ENCODE data around the gene GEMIN4.

GEMIN4 gene

GRCh38 chr17:740240-741017 is 11.6 kb downstream of the GEMIN4 start:
- peak; percentile 18 for DNase-seq

DNA sequence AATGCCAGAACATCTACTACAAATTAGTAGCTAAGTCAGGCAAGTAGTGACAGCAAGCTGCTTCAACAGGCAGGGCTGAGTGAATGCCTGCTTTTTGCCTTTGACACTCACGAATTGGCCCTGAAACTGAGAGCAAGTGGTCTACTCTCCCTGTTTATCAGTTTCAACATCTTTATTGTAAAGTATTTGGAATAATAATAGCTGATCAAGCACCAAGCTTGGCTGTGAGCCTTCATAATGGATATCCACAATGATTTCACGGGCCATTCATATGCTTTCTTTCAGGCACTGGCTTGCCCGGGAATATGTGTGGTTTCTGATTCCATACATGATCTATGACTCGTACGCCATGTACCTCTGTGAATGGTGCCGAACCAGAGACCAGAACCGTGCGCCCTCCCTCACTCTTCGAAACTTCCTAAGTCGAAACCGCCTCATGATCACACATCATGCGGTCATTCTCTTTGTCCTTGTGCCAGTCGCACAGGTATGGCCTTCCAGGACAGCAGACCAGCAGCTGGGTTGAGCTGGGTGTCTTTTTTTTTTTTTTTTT is 14.4 kb downstream of the GEMIN4 start:
- no peak for DNase-seq

DNA sequence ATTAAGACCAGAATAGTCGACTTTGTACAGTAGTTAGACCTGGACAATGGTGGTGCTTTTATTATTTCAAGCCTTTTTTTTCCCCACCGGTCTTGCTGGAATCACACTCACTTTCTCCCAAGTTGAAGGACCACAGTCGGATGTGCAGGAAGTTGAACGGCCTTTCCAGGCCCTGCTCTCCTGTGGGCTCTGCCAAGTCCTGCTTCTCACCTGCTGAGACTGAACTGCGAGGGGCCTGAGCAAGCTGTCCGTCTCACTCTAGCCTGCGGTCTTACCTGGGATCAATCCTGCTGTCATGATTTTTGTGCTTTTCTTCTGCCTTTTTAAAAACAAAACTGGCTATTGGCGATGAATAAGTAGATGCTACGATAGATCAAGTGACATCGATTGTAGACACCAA is 18.3 kb downstream of the GEMIN4 start:
- DNase-seq = no peak

DNA sequence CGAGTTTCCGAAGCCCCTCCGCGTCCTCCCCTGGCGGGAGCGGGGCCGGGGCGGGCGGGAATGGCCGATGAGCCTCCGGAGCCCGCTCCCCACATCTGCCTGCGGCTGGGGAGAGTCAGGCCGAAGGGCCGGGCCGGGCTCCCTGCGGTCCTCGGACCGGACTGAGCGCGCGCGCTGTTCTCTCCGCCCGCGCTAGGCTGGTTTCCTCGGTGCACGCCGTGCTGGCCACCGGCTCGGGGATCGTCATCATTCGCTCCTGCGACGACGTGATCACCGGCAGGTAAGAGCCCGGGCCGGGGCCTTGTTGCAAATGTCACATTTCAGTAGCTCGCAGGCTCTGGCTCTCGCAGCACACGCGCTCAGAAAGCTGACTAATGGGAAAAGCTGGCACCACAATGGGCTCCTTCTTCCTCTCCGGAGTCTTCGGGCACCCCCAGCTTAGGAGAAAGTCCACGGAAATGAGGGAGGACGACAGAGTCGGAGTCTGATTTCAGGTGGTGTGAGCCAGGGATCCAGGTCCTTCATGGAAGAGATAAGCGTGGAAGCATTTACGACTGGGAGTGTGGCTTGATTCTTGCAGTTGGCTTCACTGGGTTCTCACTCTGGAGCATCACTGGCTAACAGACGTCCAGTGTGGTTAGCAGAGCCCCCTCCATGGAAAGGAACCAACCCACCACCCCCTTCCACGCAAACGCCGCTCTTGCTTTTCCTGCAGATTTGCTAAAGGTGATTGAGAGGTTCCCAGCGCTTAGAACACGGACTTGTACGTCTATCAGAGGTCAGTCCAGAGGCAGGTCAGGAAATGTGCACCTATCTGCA is 19.0 kb downstream of the GEMIN4 start:
- DNase-seq = peak; percentile 47

DNA sequence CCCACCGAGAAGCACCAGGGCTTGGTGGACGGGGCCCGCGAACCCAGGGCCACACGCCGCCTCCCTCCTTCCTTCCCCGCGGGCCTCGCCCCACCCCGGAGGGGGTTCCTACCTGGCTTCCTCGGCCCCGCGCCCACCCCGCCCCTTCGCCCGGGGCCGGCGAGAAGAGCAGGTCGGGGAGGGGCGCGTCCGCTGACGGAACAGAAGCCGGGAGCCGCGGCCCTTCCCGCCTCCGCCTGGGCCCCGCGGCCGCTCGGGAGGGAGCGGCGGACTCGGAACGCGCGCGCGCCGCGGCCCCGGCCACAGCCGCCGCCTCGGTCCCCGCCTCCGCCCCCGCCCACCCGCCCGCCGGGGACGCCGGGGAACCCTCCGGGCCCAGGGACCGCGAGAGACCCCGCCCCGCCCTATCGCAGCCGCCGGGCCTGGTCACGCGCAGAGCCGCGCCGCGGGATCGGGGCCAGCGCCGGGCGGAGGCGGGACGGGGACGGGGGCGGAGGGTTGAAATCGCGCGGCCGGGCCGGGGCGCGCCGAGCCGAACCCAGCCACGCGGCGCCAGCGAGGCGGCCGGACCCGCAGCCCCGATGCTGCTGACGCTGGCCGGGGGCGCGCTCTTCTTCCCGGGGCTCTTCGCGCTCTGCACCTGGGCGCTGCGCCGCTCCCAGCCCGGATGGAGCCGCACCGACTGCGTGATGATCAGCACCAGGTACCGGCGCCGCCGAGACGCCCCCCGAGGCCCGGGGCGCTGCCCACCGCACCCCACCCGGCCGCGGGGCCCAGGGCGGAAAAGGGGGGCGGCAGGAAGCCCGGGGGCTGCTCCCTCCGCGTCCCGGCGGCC is 19.8 kb downstream of the GEMIN4 start, which contains the start of gene TLCD3A:
Gene TLCD3A (plus strand): TSS at position 530 of the 835 bp plus-strand sequence. CDS start 52 bp downstream, at position 582.
- DNase-seq = peak; percentile 65

DNA sequence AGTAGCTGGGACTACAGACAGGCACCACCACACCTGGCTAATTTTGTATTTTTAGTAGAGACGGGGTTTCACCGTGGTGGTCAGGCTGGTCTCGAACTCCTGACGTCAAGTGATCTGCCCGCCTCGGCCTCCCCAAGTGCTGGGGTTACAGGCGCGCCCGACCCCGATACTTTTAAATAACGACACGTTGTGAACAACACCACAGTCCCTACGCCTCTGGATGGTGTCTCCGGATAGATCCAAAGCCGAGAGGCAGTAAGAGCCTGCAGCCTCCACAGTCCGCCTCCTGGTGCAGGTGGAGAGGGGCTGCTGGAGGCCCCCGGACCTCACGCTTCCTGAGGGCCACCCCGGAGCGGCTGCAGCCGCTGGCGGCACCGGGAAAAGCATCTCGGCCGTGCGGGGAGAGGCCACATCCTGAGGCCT is 20.4 kb downstream of the GEMIN4 start:
- DNase-seq = no peak

- DNase-seq = no peak
These were observed 23.2 kb downstream of the GEMIN4 start for GRCh38 chr17:728911-729310.

- DNase-seq = no peak
These were observed 25.7 kb downstream of the GEMIN4 start for GRCh38 chr17:726271-726919.

- no peak for DNase-seq
These were observed 26.3 kb downstream of the GEMIN4 start for GRCh38 chr17:725746-726145.

DNA sequence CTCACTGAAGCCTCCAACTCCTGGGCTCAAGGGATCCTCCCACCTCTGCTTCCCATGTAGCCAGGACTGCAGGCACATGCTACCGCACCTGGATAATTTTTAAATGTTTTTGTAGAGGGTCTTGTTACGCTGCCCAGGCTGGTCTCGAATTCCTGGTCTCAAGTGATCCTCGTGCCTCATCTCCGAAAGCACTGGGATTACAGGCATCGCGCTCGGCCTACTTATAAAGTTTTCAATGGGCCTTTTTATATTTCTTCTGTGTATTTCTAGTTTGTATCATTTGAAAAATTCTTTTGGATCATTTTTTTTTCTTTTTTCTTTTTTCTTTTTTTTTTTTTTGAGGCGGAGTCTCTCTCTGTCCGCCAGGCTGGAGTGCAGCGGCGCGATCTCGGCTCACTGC is 27.0 kb downstream of the GEMIN4 start:
- no peak for DNase-seq

GRCh38 chr17:721540-721937 is 30.5 kb downstream of the GEMIN4 start:
- no peak for DNase-seq

DNA sequence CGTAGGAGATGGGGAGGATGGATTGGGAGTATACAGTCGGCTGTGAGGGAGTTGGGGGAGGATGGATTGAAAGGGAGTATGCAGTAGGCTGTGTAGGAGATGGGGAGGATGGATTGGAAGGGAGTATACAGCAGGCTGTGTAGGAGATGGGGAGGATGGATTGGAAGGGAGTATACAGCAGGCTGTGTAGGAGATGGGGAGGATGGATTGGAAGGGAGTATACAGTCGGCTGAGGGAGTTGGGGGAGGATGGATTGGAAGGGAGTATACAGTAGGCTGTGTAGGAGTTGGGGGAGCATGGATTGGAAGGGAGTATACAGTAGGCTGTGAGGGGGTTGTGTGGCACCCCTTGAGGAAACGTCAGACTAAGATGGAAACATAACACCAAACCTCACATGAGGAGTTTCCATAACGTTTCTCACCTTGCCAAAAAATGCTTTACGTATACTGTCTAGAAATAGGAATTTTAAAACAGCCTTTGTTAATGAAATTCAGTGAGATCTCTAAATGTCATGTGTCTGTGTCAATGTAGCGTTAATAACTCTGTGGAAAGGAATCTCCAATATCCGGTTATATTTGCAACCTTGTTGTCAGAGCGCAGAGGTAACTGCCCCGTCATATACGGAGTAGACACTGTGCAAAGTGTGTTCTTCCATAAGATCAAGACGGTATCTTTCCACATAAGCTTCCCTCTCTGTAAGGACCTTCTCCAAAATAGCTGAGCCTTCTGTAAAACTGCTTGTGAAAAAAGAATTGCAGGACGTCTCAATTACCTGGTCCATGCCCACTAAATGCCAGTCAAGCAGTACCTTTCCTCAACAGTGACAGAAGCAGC is 31.1 kb downstream of the GEMIN4 start:
- DNase-seq = no peak

DNA sequence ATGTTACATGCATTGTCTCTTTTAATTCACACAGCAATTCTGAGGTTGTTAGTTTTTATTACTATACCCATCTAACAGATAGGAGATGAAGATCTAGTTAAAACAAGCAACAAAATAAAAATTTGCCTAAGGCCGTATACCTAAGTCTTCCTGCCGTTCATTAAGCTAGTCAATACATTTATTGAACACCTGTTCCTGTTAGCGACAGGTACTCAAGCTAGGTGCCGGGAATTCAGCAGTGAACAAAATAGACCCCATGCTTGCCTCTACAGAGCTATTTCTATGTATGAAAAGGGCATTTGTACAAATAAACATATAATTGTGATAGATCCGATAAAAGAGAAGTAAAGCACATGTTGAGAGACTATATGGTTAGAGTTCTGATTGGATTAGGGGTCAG is 34.0 kb downstream of the GEMIN4 start:
- no peak for DNase-seq

DNA sequence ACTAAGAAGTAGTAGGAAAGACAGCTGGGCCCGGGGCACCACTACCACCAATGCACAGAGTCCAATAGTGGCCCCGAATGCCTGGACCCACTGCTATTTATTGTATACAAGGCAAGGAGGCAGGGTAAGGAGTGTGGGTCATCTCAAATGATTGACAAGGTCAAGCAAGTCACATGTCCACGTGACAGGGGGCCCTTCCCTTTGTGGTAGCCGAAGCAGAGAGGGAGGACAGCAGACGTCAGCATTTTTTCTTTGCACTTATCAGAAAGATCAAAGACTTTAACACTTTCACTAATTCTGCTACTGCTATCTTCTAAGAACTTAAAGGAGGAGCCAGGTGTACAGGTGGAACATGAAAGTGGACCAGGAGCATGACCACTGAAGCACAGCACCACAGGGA is 43.9 kb downstream of the GEMIN4 start:
- DNase-seq = no peak

GRCh38 chr17:705863-706262 is 46.2 kb downstream of the GEMIN4 start:
- no peak for DNase-seq

DNA sequence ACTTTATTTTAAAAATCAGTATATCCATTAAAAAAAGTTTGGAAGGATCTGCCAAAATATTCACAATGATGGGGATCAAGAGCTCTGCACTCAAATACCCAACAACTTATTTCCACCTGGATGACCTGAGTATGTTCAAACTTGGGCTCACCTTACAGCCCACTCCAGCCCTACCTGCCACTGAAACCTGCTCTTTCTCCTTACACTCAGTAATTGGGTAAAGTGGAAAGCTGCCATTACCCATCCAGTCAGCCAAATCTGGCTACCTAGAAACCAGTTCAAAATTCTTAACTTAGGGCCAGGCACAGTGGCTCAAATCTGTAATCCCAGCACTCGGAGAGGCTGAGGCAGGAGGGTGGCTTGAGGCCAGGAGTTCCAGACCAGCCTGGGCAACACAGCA is 47.1 kb downstream of the GEMIN4 start:
- no peak for DNase-seq

DNA sequence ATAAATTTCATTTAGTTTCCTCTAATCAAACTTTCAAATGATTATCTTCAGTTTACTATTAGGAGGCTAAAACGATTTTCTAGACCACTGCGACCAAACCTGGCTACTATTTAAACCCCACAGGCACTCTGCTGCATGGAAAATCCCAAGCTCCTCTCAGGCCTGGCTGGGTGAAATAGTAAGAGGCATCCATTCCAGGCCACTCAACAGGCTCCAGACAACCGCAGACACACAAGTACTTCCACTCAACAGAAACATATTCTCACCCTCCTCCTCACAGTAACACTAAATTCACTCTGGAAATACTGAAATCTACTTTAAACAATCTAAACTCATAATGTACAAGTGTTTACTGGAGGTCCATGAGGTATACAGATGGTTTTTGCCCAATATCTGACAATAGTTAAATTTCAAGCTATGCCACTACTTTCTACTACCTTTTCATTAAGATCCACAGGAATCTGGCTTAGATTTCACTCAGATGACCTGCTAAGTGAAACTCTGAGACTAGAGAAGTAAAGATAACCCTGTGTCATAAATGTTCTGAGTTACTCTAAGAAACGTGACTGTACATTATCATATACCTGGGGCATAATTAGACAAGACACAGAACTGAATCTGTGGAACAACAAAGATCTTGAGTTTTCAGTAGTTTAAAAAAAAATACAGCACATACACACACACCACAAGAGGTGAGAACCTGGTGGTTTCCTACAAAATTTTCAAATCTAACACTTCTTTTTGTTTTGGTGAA is 47.8 kb downstream of the GEMIN4 start:
- DNase-seq = no peak

- no peak for DNase-seq
These were observed 48.8 kb downstream of the GEMIN4 start for GRCh38 chr17:703081-703875.

GRCh38 chr17:700504-701094 is 51.5 kb downstream of the GEMIN4 start:
- DNase-seq = no peak

Measured in CD4-positive, alpha-beta T cell treated with Interleukin-17A for 4 hours (primary cell).